Measurements from ENCODE around the gene DNAAF3.

DNAAF3 gene

DNA sequence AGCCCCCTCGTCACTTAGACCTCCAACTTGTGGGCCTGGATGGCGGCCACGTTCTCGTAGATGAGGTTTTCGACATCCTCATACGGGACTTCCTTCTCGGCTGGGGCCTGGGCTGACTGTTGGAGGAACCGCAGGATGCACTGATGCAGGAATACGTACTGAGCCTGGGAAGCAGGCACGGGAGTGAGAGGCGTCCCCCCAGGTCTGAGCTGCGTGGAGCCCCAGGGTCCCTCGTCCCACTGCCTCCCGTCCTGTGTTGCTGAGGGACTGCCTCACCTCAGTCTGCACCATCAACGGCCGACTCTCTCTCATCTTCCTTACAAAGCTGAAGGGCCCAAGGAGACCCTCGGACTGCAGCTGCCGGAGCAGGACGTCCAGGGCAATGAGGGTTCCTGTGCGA lies 15.3 kb upstream of the DNAAF3 start:
- ChIA-PET POLR2A (interaction anchor here (1.7 kb wide), 1 partner anchor 15 kb away, joined by 4 read pairs; no protein-coding TSS in a partner anchor), CTCF (interaction anchor here (0.6 to 1.3 kb wide), 2 partner anchors 22 to 41 kb away, joined by 3 to 4 read pairs; no protein-coding TSS in a partner anchor)
- Histone ChIP-seq H3K9me3 (ENCODE audit: control insufficient read depth, insufficient read depth, low read depth, low read length) (no peaks in the 10 kb centered on the region), H3K4me3 (ENCODE audit: low read depth, low read length) (no peak overlapping the region), H3K4me1 (ENCODE audit: control insufficient read depth, insufficient read depth, low read length) (peaks cover 5% of the 10 kb centered on the region), H3K36me3 (ENCODE audit: control insufficient read depth in 2 of 2, insufficient read depth in 1 of 2, low read length in 2 of 2) (no peaks in the 10 kb centered on the region), H3K27ac (ENCODE audit: extremely low read depth, low read depth, low read length) (no peak overlapping the region)
- TF ChIP-seq SP2 (tag by site-specific recombination; IDR thresholded peaks at IDR 0.05) (no peak), HIC1 (tag by site-specific recombination; IDR thresholded peaks at IDR 0.05) (no peak), ZNF623 (tag by site-specific recombination; IDR thresholded peaks at IDR 0.05) (no peak), ZNF404 (tag by site-specific recombination; IDR thresholded peaks at IDR 0.05) (no peak), ZNF521 (tag by site-specific recombination; IDR thresholded peaks at IDR 0.05) (no peak), ZBTB21 (tag by site-specific recombination; IDR thresholded peaks at IDR 0.05) (no peak), ZNF530 (tag by site-specific recombination; IDR thresholded peaks at IDR 0.05; ENCODE audit: low read depth) (no peak), ZNF670 (tag by site-specific recombination; IDR thresholded peaks at IDR 0.05; ENCODE audit: low read depth) (no peak), ZNF26 (tag by site-specific recombination; IDR thresholded peaks at IDR 0.05) (no peak), ZFP69B (tag by site-specific recombination; IDR thresholded peaks at IDR 0.05) (no peak), ZNF248 (tag by site-specific recombination; IDR thresholded peaks at IDR 0.05) (no peak), ZNF624 (tag by site-specific recombination; IDR thresholded peaks at IDR 0.05) (no peak), ZNF121 (tag by site-specific recombination; IDR thresholded peaks at IDR 0.05) (no peak), ZNF140 (tag by site-specific recombination; IDR thresholded peaks at IDR 0.05) (no peak), ZBTB17 (tag by site-specific recombination; IDR thresholded peaks at IDR 0.05) (no peak), ZSCAN16 (tag by site-specific recombination; IDR thresholded peaks at IDR 0.05) (no peak), ZNF2 (tag by site-specific recombination; IDR thresholded peaks at IDR 0.05) (no peak)
- TF ChIP-seq, protein P1, sequence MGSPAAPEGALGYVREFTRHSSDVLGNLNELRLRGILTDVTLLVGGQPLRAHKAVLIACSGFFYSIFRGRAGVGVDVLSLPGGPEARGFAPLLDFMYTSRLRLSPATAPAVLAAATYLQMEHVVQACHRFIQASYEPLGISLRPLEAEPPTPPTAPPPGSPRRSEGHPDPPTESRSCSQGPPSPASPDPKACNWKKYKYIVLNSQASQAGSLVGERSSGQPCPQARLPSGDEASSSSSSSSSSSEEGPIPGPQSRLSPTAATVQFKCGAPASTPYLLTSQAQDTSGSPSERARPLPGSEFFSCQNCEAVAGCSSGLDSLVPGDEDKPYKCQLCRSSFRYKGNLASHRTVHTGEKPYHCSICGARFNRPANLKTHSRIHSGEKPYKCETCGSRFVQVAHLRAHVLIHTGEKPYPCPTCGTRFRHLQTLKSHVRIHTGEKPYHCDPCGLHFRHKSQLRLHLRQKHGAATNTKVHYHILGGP (tag by site-specific recombination; IDR thresholded peaks at IDR 0.05) = no peak
- TF ChIP-seq, protein P2, sequence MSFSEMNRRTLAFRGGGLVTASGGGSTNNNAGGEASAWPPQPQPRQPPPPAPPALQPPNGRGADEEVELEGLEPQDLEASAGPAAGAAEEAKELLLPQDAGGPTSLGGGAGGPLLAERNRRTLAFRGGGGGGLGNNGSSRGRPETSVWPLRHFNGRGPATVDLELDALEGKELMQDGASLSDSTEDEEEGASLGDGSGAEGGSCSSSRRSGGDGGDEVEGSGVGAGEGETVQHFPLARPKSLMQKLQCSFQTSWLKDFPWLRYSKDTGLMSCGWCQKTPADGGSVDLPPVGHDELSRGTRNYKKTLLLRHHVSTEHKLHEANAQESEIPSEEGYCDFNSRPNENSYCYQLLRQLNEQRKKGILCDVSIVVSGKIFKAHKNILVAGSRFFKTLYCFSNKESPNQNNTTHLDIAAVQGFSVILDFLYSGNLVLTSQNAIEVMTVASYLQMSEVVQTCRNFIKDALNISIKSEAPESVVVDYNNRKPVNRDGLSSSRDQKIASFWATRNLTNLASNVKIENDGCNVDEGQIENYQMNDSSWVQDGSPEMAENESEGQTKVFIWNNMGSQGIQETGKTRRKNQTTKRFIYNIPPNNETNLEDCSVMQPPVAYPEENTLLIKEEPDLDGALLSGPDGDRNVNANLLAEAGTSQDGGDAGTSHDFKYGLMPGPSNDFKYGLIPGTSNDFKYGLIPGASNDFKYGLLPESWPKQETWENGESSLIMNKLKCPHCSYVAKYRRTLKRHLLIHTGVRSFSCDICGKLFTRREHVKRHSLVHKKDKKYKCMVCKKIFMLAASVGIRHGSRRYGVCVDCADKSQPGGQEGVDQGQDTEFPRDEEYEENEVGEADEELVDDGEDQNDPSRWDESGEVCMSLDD (tag by site-specific recombination; IDR thresholded peaks at IDR 0.05) = no peak

Data from HEK293 (cell line).